PC-9 (cell line): ENCODE data around the gene SCAMP1. TPM values are rescaled to one million over a fixed set of nuclear protein-coding genes. Genes with fewer than 3 reads are reported as not detected.

Experiments used
- BruUV-seq: library from RNA; stranded (reverse); fragments of 400-500 nt; replicated peaks from 2 replicates; lab custom pipeline; 2021; lab: Mats Ljungman, UMichigan
- CTCF ChIA-PET: fragments of 300-600 bp; sonication (Branson Sonifier 250); formaldehyde crosslinking; loops from one replicate; lab custom pipeline; 2022; ENCODE audit warnings: antibody characterized with exemption; lab: Charles Lee
- POLR2A ChIA-PET: fragments of 300-600 bp; sonication (Branson Sonifier 250); formaldehyde crosslinking; loops from one replicate; lab custom pipeline; 2022; ENCODE audit warnings: antibody characterized with exemption; ENCODE audit not compliant: unreplicated experiment; lab: Charles Lee
- DNase-seq, 2 experiments: peaks; one replicate each; pipeline versions ENCODE4 v3.0.0 to v3.0.0-alpha.2; 2015 to 2022; ENCODE audit warnings: mixed read lengths in 1 of 2
- H2AFZ ChIP-seq: fragments of 200-600 bp; sonication (generic); 2 replicates; pipeline ENCODE4 v1.8.1; 2017; ENCODE audit warnings: antibody characterized with exemption
- H3F3A ChIP-seq: fragments of 200-600 bp; sonication (generic); 2 replicates; pipeline ENCODE4 v1.8.1; 2017; ENCODE audit warnings: antibody characterized with exemption, mild to moderate bottlenecking, low read depth; ENCODE audit not compliant: insufficient read depth
- H3K27ac ChIP-seq: fragments of 200-600 bp; sonication (generic); 2 replicates; pipeline ENCODE4 v1.6.1; 2016; ENCODE audit warnings: mixed run types
- H3K27me3 ChIP-seq: fragments of 200-600 bp; sonication (generic); 2 replicates; pipeline ENCODE4 v1.6.1; 2016; ENCODE audit warnings: low read depth, mixed run types; ENCODE audit not compliant: insufficient read depth
- H3K36me3 ChIP-seq: fragments of 200-600 bp; sonication (generic); 2 replicates; pipeline ENCODE4 v1.6.1; 2016; ENCODE audit warnings: low read depth, mixed run types
- H3K4me1 ChIP-seq: fragments of 200-600 bp; sonication (generic); replicated peaks from 2 replicates; pipeline ENCODE4 v1.6.1; 2016; ENCODE audit warnings: mixed run types; ENCODE audit not compliant: insufficient read depth
- H3K4me2 ChIP-seq: fragments of 200-600 bp; sonication (generic); 2 replicates; pipeline ENCODE4 v1.6.1; 2017; ENCODE audit warnings: mixed run types
- H3K4me3 ChIP-seq: fragments of 200-600 bp; sonication (generic); 2 replicates; pipeline ENCODE4 v1.6.1; 2016; ENCODE audit warnings: mixed run types
- H3K79me2 ChIP-seq: fragments of 200-600 bp; sonication (generic); 2 replicates; pipeline ENCODE4 v1.6.1; 2017; ENCODE audit warnings: low read depth, mixed run types
- H3K9me2 ChIP-seq: fragments of 200-600 bp; sonication (generic); 2 replicates; pipeline ENCODE4 v1.8.1; 2017; ENCODE audit warnings: mild to moderate bottlenecking; ENCODE audit not compliant: insufficient read depth
- H3K9me3 ChIP-seq: fragments of 200-600 bp; sonication (generic); 2 replicates; pipeline ENCODE4 v1.8.1; 2016; ENCODE audit warnings: low read depth; ENCODE audit not compliant: insufficient read depth
- H4K20me1 ChIP-seq: fragments of 200-600 bp; sonication (generic); 2 replicates; pipeline ENCODE4 v1.8.1; 2017; ENCODE audit not compliant: insufficient read depth
- CTCF ChIP-seq: fragments of 200-600 bp; sonication (generic); conservative IDR thresholded peaks from 2 replicates; pipeline ENCODE4 v1.6.1; 2017; ENCODE audit warnings: mixed run types, antibody characterized with exemption, mild to moderate bottlenecking, moderate library complexity
- EZH2 ChIP-seq: fragments of 200-600 bp; sonication (generic); IDR thresholded peaks from 2 replicates; pipeline ENCODE4 v1.8.0; 2017; ENCODE audit warnings: antibody characterized with exemption, low read depth
- intact Hi-C: fragments of 100-400 bp; cut with micrococcal nuclease; formaldehyde crosslinking; loops from one replicate; pipeline ENCODE4 v1.10.0; 2022; ENCODE audit not compliant: unreplicated experiment
- total RNA-seq: library from RNA; stranded (reverse); gene quantifications from 2 replicates; pipeline ENCODE4 v1.2.3, GENCODE V29; 2021

Gene SCAMP1
- total RNA-seq, 1 experiment from 2014 or later = 38.7 TPM

GRCh38 chr5:78339617-78340436 is 20.6 kb upstream of the SCAMP1 start:
- BruUV-seq = no TSS peak
- no peak overlapping the region for H2AFZ ChIP-seq
- H3K27ac ChIP-seq = no peak overlapping the region
- no peak for TF ChIP-seq CTCF
- no peak for TF ChIP-seq EZH2
- H3K79me2 ChIP-seq = no peaks in the 10 kb centered on the region
- DNase-seq = no peak
- H3F3A ChIP-seq = no peaks in the 10 kb centered on the region
- POLR2A ChIA-PET = no interaction called here
- intact Hi-C loops = no loop called here
- no peaks in the 10 kb centered on the region for H3K9me2 ChIP-seq
- CTCF ChIA-PET = no interaction called here
- no peak overlapping the region for H3K4me3 ChIP-seq
- no peaks in the 10 kb centered on the region for H3K4me1 ChIP-seq
- H3K9me3 ChIP-seq = peaks cover 13% of the 10 kb centered on the region
- H3K36me3 ChIP-seq = no peaks in the 10 kb centered on the region
- no peaks in the 10 kb centered on the region for H4K20me1 ChIP-seq
- H3K4me2 ChIP-seq = no peak overlapping the region
- H3K27me3 ChIP-seq = no peaks in the 10 kb centered on the region

GRCh38 chr5:78341440-78341839 is 19.0 kb upstream of the SCAMP1 start:
- no peak overlapping the region for H3K27ac ChIP-seq
- H3K27me3 ChIP-seq = no peaks in the 10 kb centered on the region
- no peaks in the 10 kb centered on the region for H4K20me1 ChIP-seq
- intact Hi-C loops = no loop called here
- no peak overlapping the region for H2AFZ ChIP-seq
- no peaks in the 10 kb centered on the region for H3K79me2 ChIP-seq
- H3K4me1 ChIP-seq = no peaks in the 10 kb centered on the region
- TF ChIP-seq CTCF (no peak), EZH2 (no peak)
- ChIA-PET POLR2A (interaction anchor here (0.6 kb wide), 1 partner anchor 67 kb away, joined by 3 read pairs; no protein-coding TSS in a partner anchor), CTCF (no interaction called here)
- H3K4me2 ChIP-seq = no peak overlapping the region
- H3K4me3 ChIP-seq = no peak overlapping the region
- no peaks in the 10 kb centered on the region for H3K36me3 ChIP-seq
- DNase-seq = no peak
- no peaks in the 10 kb centered on the region for H3F3A ChIP-seq
- H3K9me3 ChIP-seq = peaks cover 13% of the 10 kb centered on the region
- no peaks in the 10 kb centered on the region for H3K9me2 ChIP-seq
- BruUV-seq = no TSS peak

- intact Hi-C loops = no loop called here
These were observed 14.9 kb upstream of the SCAMP1 start for GRCh38 chr5:78345485-78345884.

More at GRCh38 chr5:78345485-78345884, 14.9 kb upstream of the SCAMP1 start:
- Histone ChIP-seq H4K20me1 (no peaks in the 10 kb centered on the region), H3K9me2 (no peaks in the 10 kb centered on the region), H3K27ac (no peak overlapping the region), H3F3A (no peaks in the 10 kb centered on the region), H3K36me3 (no peaks in the 10 kb centered on the region), H3K27me3 (no peaks in the 10 kb centered on the region), H3K4me2 (no peak overlapping the region), H3K79me2 (no peaks in the 10 kb centered on the region), H3K4me3 (no peak overlapping the region), H3K9me3 (no peaks in the 10 kb centered on the region), H3K4me1 (no peaks in the 10 kb centered on the region), H2AFZ (no peak overlapping the region)
- no peak for DNase-seq
- CTCF ChIA-PET = no interaction called here
- BruUV-seq = no TSS peak
- no peak for TF ChIP-seq CTCF
- no peak for TF ChIP-seq EZH2
- POLR2A ChIA-PET = no interaction called here
